ENCODE measurements around the gene CD81. TPM values are rescaled to one million over a fixed set of nuclear protein-coding genes. Genes with fewer than 3 reads are reported as not detected.
"Not testable (repeated sequence)": the region's sequence is repeated elsewhere in the genome, so short reads cannot be mapped to it uniquely, and the experiment has no call there.

The CD81 gene
- total RNA-seq, 4 donors from 2014 or later, result 110 to 265 (median 125) TPM

DNA sequence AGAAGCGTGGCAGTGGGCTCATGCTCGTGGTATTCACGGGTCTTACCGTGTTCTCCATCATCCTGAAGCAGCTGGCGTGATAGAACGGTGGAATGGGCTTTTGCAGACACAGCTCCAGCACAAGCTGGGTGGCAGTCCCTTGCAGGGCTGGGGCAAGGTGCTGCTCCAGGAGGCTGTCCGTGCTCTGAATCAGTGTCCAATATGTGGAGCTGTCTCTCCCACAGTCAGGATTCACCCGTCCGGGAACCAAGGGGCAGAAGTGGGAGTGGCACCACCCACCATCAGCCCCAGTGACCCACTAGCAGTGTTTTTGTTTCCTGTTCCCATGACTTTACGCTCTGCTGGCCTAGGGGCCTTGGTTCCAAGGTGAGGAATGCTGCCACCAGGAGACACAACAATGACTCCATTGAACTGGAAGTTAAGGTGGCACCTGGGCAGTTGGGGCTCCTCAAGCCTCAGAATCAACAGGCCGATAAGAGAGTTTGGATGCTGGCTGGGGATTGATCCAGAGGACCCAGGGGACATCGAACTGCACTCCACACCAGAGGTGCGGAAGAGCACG, 16.9 kb upstream of the CD81 start:
- TF ChIP-seq, protein P1, sequence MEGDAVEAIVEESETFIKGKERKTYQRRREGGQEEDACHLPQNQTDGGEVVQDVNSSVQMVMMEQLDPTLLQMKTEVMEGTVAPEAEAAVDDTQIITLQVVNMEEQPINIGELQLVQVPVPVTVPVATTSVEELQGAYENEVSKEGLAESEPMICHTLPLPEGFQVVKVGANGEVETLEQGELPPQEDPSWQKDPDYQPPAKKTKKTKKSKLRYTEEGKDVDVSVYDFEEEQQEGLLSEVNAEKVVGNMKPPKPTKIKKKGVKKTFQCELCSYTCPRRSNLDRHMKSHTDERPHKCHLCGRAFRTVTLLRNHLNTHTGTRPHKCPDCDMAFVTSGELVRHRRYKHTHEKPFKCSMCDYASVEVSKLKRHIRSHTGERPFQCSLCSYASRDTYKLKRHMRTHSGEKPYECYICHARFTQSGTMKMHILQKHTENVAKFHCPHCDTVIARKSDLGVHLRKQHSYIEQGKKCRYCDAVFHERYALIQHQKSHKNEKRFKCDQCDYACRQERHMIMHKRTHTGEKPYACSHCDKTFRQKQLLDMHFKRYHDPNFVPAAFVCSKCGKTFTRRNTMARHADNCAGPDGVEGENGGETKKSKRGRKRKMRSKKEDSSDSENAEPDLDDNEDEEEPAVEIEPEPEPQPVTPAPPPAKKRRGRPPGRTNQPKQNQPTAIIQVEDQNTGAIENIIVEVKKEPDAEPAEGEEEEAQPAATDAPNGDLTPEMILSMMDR (IDR thresholded peaks at IDR 0.05), result no peak
- TF ChIP-seq POLR2A (IDR thresholded peaks at IDR 0.05), result no peak
- intact Hi-C loops (cut with DNase I), result no loop called here
- Histone ChIP-seq H3K9me3 (no peaks in the 10 kb centered on the region), H3K27me3 (peaks cover 0 to 15% (median 0%) of the 10 kb centered on the region in 4 donors), H3K36me3 (no peaks in the 10 kb centered on the region), H3K4me3 (no peak overlapping the region), H3K27ac (no peak overlapping the region), H3K4me1 (no peaks in the 10 kb centered on the region)
- WGBS, 2 donors, result 80 to 81% methylated on average over 3 to 8 of the region's 14 CpGs
- DNase-seq, result no peak

DNA sequence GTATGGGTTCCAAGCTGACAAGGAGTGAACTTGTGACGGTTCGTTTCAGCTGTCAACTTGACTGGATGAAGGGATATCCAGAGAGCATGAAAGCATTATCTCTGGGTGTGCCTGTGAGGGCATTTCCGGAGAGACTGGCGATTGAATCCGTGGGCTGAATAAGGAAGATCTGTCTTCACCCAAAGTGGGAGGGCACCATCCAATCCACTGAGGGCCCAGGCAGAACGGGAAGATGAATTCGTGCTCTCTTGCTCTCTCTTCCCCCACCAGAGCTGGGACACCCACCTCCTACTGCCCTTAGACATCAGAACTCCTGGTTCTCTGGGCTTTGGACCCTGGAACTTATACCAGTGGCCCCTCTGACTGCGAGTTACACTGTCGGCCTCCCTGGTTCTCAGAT, 15.5 kb upstream of the CD81 start:
- DNase-seq, result no peak
- intact Hi-C loops (cut with DNase I), result no loop called here
- Histone ChIP-seq H3K27ac (no peak overlapping the region), H3K4me3 (no peak overlapping the region), H3K4me1 (peaks cover 0 to 11% (median 0%) of the 10 kb centered on the region in 3 donors), H3K27me3 (peaks cover 0 to 29% (median 0%) of the 10 kb centered on the region in 4 donors), H3K9me3 (no peaks in the 10 kb centered on the region), H3K36me3 (no peaks in the 10 kb centered on the region)
- WGBS, 2 donors, result 68 to 92% methylated on average over 5 to 9 of the region's 9 CpGs
- TF ChIP-seq, protein P1 (IDR thresholded peaks at IDR 0.05), result no peak
- TF ChIP-seq POLR2A (IDR thresholded peaks at IDR 0.05), result no peak

GRCh38 chr11:2362414-2362813, 14.7 kb upstream of the CD81 start:
- Histone ChIP-seq H3K36me3 (no peaks in the 10 kb centered on the region), H3K27ac (no peak overlapping the region), H3K27me3 (peaks cover 0 to 37% (median 0%) of the 10 kb centered on the region in 4 donors), H3K4me3 (no peak overlapping the region), H3K4me1 (peaks cover 0 to 20% (median 0%) of the 10 kb centered on the region in 3 donors), H3K9me3 (no peaks in the 10 kb centered on the region)
- DNase-seq, result no peak
- TF ChIP-seq, protein P1 (IDR thresholded peaks at IDR 0.05), result no peak
- no peak for TF ChIP-seq POLR2A (IDR thresholded peaks at IDR 0.05)
- intact Hi-C loops (cut with DNase I), result no loop called here
- 91 to 93% methylated on average over 5 to 6 of the region's 7 CpGs for WGBS, 2 donors

- TF ChIP-seq POLR2A (IDR thresholded peaks at IDR 0.05), result no peak
- TF ChIP-seq, protein P1 (IDR thresholded peaks at IDR 0.05), result no peak
- WGBS, 2 donors, result 81 to 90% methylated on average over 8 to 10 of the region's 10 CpGs
- Histone ChIP-seq H3K36me3 (no peaks in the 10 kb centered on the region), H3K9me3 (no peaks in the 10 kb centered on the region), H3K27ac (no peak overlapping the region), H3K4me3 (no peak overlapping the region), H3K4me1 (peaks cover 0 to 27% (median 4%) of the 10 kb centered on the region in 3 donors), H3K27me3 (peaks cover 0 to 41% (median 0%) of the 10 kb centered on the region in 4 donors)
- no peak for DNase-seq
- intact Hi-C loops (cut with DNase I), result no loop called here
These were observed 14.0 kb upstream of the CD81 start for GRCh38 chr11:2363130-2363529.

GRCh38 chr11:2363577-2364370, 13.3 kb upstream of the CD81 start:
- H3K4me1 ChIP-seq, result peaks cover 0 to 31% (median 7%) of the 10 kb centered on the region in 3 donors
- H3K36me3 ChIP-seq, result no peaks in the 10 kb centered on the region
- peaks cover 0 to 41% (median 0%) of the 10 kb centered on the region in 4 donors for H3K27me3 ChIP-seq
- WGBS, 2 donors, result 79 to 86% methylated on average over 5 to 6 of the region's 15 CpGs
- no peaks in the 10 kb centered on the region for H3K9me3 ChIP-seq
- DNase-seq, result no peak
- no peak overlapping the region for H3K4me3 ChIP-seq
- TF ChIP-seq, protein P1 (IDR thresholded peaks at IDR 0.05), result no peak
- no peak for TF ChIP-seq POLR2A (IDR thresholded peaks at IDR 0.05)
- H3K27ac ChIP-seq, result no peak overlapping the region
- intact Hi-C loops (cut with DNase I), result no loop called here

DNA sequence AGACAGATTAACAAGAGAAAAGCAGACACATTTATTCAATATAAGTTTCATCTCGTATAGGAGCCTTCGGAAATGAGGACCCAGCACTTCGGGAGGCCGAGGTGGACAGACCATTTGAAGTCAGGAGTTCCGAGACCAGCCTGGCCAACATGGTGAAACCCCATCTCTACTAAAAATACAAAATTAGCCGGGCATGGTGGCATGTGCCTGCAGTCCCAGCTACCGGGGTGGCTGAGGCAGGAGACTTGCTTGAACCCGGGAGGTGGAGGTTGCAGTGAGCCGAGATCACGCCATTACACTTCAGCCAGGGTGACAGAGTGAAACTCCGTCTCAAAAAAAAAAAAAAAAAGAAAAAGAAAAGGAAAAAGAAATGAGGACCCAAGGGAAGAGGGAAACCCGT, 12.7 kb upstream of the CD81 start:
- peaks cover 0 to 41% (median 0%) of the 10 kb centered on the region in 4 donors for H3K27me3 ChIP-seq
- DNase-seq; H3K4me3 ChIP-seq; intact Hi-C loops (cut with DNase I); H3K27ac ChIP-seq; H3K9me3 ChIP-seq; H3K36me3 ChIP-seq: not testable (repeated sequence)
- 88% methylated on average over 8 to 9 of the region's 12 CpGs for WGBS, 2 donors
- peaks cover 0 to 31% (median 7%) of the 10 kb centered on the region in 3 donors for H3K4me1 ChIP-seq
